LNCaP clone FGC (cell line): Measurements from ENCODE around the gene DNAJC9.
"Not testable (repeated sequence)": the region's sequence is repeated elsewhere in the genome, so short reads cannot be mapped to it uniquely, and the experiment has no call there.

Experiments used
- DNase-seq: peaks from one replicate; pipeline ENCODE4 v3.0.0-alpha.2; 2011; ENCODE audit warnings: low read depth
- H3K4me3 ChIP-seq: 2 replicates; pipeline ENCODE4 v1.5.1; 2011; ENCODE audit warnings: mild to moderate bottlenecking, low read depth, low read length, control low read depth
- TF ChIP-seq, protein P1 (sequence below): IDR thresholded peaks from 2 replicates; pipeline ENCODE4 v1.5.1; 2012; ENCODE audit warnings: mild to moderate bottlenecking; ENCODE audit not compliant: control insufficient read depth, insufficient read depth; ENCODE audit errors: extremely low read depth

The DNAJC9 gene

GRCh38 chr10:73263693-73264347, 16.8 kb upstream of the DNAJC9 start:
- TF ChIP-seq, protein P1, sequence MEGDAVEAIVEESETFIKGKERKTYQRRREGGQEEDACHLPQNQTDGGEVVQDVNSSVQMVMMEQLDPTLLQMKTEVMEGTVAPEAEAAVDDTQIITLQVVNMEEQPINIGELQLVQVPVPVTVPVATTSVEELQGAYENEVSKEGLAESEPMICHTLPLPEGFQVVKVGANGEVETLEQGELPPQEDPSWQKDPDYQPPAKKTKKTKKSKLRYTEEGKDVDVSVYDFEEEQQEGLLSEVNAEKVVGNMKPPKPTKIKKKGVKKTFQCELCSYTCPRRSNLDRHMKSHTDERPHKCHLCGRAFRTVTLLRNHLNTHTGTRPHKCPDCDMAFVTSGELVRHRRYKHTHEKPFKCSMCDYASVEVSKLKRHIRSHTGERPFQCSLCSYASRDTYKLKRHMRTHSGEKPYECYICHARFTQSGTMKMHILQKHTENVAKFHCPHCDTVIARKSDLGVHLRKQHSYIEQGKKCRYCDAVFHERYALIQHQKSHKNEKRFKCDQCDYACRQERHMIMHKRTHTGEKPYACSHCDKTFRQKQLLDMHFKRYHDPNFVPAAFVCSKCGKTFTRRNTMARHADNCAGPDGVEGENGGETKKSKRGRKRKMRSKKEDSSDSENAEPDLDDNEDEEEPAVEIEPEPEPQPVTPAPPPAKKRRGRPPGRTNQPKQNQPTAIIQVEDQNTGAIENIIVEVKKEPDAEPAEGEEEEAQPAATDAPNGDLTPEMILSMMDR: peak; percentile 58
- no peak overlapping the region for H3K4me3 ChIP-seq
- DNase-seq: no peak

DNA sequence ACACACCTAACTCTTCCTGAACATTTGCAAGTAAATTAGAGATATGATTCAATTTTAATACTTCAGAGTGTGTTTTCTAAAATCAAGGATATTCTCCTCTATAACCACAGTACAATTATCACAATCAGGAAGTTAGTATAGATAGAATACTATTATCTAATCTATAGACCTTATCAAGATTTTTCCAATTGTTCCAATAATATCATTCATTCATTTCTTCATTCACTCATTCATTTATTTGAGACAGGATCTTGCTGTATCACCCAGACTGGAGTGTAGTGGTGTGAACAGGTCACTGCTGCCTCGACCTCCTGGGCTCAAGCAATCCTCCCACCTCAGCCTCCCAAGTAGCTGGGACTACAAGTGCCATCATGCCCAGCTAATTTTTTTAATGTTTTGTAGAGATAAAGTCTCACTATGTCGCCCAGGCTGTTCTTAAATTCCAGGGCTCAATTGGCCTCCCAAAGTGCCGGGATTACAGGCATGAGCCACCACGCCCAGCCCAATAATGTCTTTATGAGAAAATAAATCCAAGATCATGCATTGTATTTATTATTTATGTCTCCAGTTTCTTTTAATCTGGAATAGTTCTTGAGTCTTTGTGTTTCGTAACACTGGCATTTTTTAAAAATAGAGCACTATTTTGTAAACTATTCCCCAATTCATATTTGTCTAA, 16.0 kb upstream of the DNAJC9 start:
- H3K4me3 ChIP-seq: no peak overlapping the region
- TF ChIP-seq, protein P1: no peak
- DNase-seq: no peak

GRCh38 chr10:73262105-73262730, 15.2 kb upstream of the DNAJC9 start:
- TF ChIP-seq, protein P1: no peak
- no peak for DNase-seq
- no peak overlapping the region for H3K4me3 ChIP-seq

DNA sequence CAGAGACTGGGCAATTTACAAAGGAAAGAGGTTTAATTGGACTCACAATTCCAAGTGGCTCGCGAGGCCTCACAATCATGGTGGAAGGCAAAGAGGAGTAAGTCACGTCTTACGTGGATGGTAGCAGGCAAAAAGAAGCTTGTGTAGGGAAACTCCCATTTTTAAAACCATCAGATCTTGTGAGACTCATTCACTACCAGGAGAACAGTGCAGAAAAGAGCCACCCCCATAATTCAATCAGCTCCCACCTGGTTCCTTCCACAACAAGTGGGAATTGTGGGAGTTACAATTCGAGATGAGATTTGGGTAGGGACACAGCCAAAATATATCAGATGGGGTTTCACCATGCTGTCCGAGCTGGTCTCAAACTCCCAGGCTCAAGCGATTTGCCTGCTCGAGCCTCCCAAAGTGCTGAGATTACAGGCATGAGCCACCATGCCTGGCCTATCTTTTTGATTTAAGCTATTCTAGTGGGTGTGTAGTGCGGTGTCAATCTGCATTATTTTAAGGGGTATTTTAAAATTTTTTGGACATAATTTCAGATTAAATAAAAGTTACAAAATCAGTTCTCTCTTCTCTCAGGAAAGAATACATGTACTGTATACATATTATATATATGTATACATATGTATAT, 14.4 kb upstream of the DNAJC9 start:
- no peak for DNase-seq
- no peak overlapping the region for H3K4me3 ChIP-seq
- TF ChIP-seq, protein P1: no peak

DNA sequence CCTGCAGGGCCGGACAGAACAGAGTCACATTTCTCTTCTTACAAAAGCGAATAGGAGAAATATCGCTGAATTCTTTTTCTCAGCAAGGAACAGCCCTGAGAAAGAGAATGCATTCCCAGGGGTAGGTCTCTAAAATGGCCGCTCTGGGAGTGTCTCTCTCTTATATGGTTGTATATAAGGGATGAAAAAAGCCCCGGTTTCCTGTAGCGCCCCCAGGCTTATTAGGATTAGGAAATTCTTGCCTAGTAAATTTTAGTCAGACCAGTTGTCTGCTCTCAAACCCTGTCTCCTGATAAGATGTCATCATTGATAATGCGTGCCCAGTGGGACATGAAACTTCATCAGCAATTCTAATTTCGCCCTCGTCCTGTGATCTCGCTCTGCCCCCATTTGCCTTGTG, 11.6 kb upstream of the DNAJC9 start:
- not testable (repeated sequence) for H3K4me3 ChIP-seq, DNase-seq

- TF ChIP-seq, protein P1: peak; percentile 7; the same call in 1 of the 2 replicates
- no peak for DNase-seq
- H3K4me3 ChIP-seq: peak overlapping the region; percentile 87
Measured at GRCh38 chr10:73253225-73253555, 6.1 kb upstream of the DNAJC9 start.

- DNase-seq: peak; percentile 97
- H3K4me3 ChIP-seq: peak within 1 kb of the TSS; percentile 87
- TF ChIP-seq, protein P1: no peak
Measured at GRCh38 chr10:73252445-73253224, 5.6 kb upstream of the DNAJC9 start, which contains the start of gene MRPS16. Gene MRPS16, minus strand, starts transcription at chr10:73252644. Its CDS starts 162 bp downstream, at chr10:73252482.
